ENCODE data around the gene CTTNBP2NL. TPM values are rescaled to one million over a fixed set of nuclear protein-coding genes. Genes with fewer than 3 reads are reported as not detected.

Gene CTTNBP2NL
- total RNA-seq, 1 experiment from 2014 or later: 38.8 TPM

- WGBS (ENCODE audit: extremely low coverage, insufficient read length, low lambda C conversion rate): no CpG with 5 or more reads among the region's 3 CpGs
- Histone ChIP-seq H2BK5ac (ENCODE audit: insufficient read length, low read length) (no peak overlapping the region), H2BK20ac (ENCODE audit: low read depth, low read length, poor library complexity, severe bottlenecking) (no peak overlapping the region), H3K56ac (ENCODE audit: insufficient read length, low read depth, low read length) (no peak overlapping the region), H4K8ac (replicated peaks; ENCODE audit: insufficient read length, low read depth, low read length) (no peak overlapping the region), H3K18ac (ENCODE audit: insufficient read length, low read depth, low read length) (no peak overlapping the region), H4K91ac (ENCODE audit: insufficient read length, low read depth, low read length) (no peak overlapping the region), H3K23me2 (ENCODE audit: insufficient read length, low read depth, low read length, poor library complexity, severe bottlenecking) (no peaks in the 10 kb centered on the region), H3K79me1 (ENCODE audit: insufficient read depth, low read depth, low read length, poor library complexity, severe bottlenecking) (no peaks in the 10 kb centered on the region), H2AK5ac (ENCODE audit: insufficient read length, low read length) (no peak overlapping the region), H3K27ac (ENCODE audit: insufficient read length, low read depth, low read length) (no peak overlapping the region), H3K4ac (ENCODE audit: low read depth, low read length) (no peak overlapping the region), H3K4me2 (ENCODE audit: insufficient read depth, insufficient read length, low read length) (no peak overlapping the region), H2BK12ac (ENCODE audit: insufficient read length, low read depth, low read length) (no peak overlapping the region), H2AFZ (ENCODE audit: low read length) (no peak overlapping the region), H3K14ac (ENCODE audit: insufficient read depth, low read length) (no peak overlapping the region), H3K23ac (ENCODE audit: insufficient read length, low read depth, low read length) (no peak overlapping the region), H3K4me1 (ENCODE audit: insufficient read depth, low read length) (no peaks in the 10 kb centered on the region), H3T11ph (ENCODE audit: low read length) (no peak overlapping the region), H2BK120ac (ENCODE audit: low read depth, low read length, poor library complexity, severe bottlenecking) (no peak overlapping the region), H3K9me3 (ENCODE audit: control insufficient read depth, low read depth, low read length) (no peaks in the 10 kb centered on the region), H3K9ac (ENCODE audit: extremely low read depth, insufficient read length, low read length) (no peak overlapping the region), H2BK15ac (ENCODE audit: low read depth, low read length) (no peak overlapping the region), H3K79me2 (ENCODE audit: insufficient read depth, low read length) (no peaks in the 10 kb centered on the region), H4K5ac (ENCODE audit: insufficient read length, low read depth, low read length) (no peak overlapping the region), H4K20me1 (ENCODE audit: control insufficient read depth, insufficient read depth, insufficient read length) (no peaks in the 10 kb centered on the region), H3K27me3 (ENCODE audit: insufficient read depth, low read length) (no peaks in the 10 kb centered on the region)
- TF ChIP-seq, protein P1, sequence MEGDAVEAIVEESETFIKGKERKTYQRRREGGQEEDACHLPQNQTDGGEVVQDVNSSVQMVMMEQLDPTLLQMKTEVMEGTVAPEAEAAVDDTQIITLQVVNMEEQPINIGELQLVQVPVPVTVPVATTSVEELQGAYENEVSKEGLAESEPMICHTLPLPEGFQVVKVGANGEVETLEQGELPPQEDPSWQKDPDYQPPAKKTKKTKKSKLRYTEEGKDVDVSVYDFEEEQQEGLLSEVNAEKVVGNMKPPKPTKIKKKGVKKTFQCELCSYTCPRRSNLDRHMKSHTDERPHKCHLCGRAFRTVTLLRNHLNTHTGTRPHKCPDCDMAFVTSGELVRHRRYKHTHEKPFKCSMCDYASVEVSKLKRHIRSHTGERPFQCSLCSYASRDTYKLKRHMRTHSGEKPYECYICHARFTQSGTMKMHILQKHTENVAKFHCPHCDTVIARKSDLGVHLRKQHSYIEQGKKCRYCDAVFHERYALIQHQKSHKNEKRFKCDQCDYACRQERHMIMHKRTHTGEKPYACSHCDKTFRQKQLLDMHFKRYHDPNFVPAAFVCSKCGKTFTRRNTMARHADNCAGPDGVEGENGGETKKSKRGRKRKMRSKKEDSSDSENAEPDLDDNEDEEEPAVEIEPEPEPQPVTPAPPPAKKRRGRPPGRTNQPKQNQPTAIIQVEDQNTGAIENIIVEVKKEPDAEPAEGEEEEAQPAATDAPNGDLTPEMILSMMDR (conservative IDR thresholded peaks at IDR 0.05): no peak
- no peaks in the 10 kb centered on the region for H3K9me3 Mint-ChIP-seq
- no peak for DNase-seq
- H3K27me3 Mint-ChIP-seq (ENCODE audit: low read depth): peaks cover 26% of the 10 kb centered on the region
- H3K36me3 Mint-ChIP-seq (ENCODE audit: insufficient read depth in 1 of 3, low read depth in 3 of 3): no peaks in the 10 kb centered on the region
- H3K4me3 Mint-ChIP-seq: no peak overlapping the region
- H3K27ac Mint-ChIP-seq: no peak overlapping the region
- H3K4me1 Mint-ChIP-seq: peaks cover 3 to 6% of the 10 kb centered on the region in 2 experiments; a peak in 3 of 4 replicates
Observed at GRCh38 chr1:112371775-112372174, 24.2 kb upstream of the CTTNBP2NL start.
